Measurements from ENCODE around the gene TNIP1.

- TF ChIP-seq CTCF (IDR thresholded peaks at IDR 0.05 in 8 of 11, conservative IDR thresholded peaks at IDR 0.05 in 3 of 11) (no peak), POLR2A (IDR thresholded peaks at IDR 0.05) (no peak)
Measured at GRCh38 chr5:151098768-151099121, 17.9 kb upstream of the TNIP1 start.

Measured in spleen (tissue), 7 donors.